ENCODE data around the gene UBALD1. TPM values are rescaled to one million over a fixed set of nuclear protein-coding genes. Genes with fewer than 3 reads are reported as not detected.

Gene UBALD1
- total and polyA plus RNA-seq, 12 donors = 3.7 to 92.7 (median 18.9) TPM

DNA sequence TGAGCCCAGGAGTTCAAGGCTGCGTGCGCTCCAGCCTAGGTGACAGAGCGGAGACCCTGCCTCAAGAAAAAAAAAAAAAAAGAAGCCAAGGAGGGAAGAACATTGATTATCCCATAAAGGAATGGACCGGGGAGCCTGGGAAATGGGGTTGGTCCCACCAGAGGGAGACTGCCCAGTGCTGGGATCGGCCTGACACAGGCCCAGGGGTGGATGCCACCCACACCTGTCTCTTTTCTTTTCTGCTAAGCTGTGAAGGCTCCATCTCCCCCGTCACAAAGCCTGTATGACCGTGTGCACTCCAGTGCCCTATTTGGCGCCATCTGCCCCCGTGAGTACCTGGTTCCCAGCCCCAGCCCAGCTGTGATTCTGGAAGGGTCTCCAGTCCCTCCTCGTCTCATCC, 15.7 kb downstream of the UBALD1 start:
- Histone ChIP-seq H3K4me1 (replicated peaks in 1 of 2) (peaks cover 0 to 11% of the 10 kb centered on the region in 2 donors), H3K36me3 (replicated peaks in 1 of 2) (no peaks in the 10 kb centered on the region), H3K27ac (no peak overlapping the region), H3K4me3 (no peak overlapping the region), H3K27me3 (no peaks in the 10 kb centered on the region), H3K9me3 (replicated peaks in 1 of 3) (no peaks in the 10 kb centered on the region)
- DNase-seq = no peak
- 85 to 93% (median 90%) methylated on average over 10 of the region's 10 CpGs for WGBS, 4 donors
- intact Hi-C loops (cut with DNase I) = no loop called here
- TF ChIP-seq, protein P1, sequence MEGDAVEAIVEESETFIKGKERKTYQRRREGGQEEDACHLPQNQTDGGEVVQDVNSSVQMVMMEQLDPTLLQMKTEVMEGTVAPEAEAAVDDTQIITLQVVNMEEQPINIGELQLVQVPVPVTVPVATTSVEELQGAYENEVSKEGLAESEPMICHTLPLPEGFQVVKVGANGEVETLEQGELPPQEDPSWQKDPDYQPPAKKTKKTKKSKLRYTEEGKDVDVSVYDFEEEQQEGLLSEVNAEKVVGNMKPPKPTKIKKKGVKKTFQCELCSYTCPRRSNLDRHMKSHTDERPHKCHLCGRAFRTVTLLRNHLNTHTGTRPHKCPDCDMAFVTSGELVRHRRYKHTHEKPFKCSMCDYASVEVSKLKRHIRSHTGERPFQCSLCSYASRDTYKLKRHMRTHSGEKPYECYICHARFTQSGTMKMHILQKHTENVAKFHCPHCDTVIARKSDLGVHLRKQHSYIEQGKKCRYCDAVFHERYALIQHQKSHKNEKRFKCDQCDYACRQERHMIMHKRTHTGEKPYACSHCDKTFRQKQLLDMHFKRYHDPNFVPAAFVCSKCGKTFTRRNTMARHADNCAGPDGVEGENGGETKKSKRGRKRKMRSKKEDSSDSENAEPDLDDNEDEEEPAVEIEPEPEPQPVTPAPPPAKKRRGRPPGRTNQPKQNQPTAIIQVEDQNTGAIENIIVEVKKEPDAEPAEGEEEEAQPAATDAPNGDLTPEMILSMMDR (IDR thresholded peaks at IDR 0.05) = no peak
- TF ChIP-seq POLR2A (IDR thresholded peaks at IDR 0.05) = no peak

DNA sequence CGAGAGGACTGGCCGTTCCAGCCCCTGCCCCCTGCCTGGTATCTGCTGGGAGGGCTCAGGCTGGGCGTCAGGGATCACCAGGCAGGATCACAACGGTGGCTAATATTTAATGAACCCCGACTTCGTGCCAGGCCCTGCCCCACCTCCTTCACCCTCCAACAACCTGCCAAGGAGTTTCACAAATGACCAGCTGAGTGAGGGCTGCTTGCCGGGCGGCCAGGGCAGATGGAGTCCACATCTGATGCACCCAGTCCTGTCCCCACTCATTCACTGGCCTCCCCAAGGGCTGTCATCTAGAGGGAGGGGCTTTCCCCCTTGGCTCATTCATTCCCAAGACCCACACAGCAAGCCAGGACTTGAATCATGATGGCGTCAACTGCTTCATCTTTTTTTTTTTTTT, 17.5 kb downstream of the UBALD1 start:
- H3K4me3 ChIP-seq = no peak overlapping the region

DNA sequence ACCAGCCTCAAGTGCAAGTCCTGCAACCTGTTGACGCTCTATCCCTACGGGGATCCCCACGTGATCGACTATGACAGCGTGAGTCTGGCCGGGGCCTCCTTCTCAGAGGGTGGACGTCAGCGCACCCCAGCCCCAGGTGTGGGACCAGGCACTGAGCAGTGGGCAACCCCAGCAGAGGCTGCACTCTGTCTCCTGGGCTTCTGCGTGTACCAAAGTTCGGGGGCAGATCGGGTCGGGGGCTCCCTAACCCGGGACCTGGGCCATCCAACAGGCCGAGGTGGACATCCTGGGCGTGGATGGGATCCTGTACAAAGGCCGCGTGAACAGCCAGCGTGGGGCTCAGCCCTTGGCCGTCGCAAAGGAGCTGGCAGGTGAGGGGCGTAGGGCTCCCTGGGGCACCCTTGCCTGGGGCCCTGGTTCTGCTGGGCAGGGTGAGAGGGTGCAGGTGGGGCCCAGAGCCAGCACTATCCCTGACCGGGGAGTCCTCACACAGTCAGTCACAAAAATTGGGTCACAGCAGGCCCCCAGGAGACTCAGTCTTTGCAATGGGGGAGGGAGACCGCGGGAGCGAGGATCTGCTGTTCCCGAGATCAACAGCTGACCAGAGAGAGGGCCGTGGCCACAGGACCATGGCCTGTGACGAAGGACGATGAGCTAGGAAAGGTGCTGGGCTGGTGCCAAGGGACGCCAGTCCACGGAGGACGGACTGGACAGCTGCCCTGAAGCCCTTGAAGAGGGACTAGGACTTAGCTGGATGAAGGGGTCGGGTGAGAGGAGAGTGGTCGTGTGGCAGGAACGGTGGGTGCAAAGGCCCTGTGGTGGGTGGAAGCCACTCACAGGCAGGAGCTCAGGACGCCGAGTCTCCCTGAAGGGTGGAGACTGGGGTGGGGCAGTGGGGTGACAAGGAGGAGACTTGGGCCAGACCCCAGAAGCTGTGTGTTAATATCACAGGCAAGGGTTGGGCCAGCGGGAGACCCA, 20.0 kb downstream of the UBALD1 start:
- WGBS, 4 donors = 82 to 92% (median 87%) methylated on average over 28 to 38 of the region's 38 CpGs
- no peaks in the 10 kb centered on the region for H3K36me3 ChIP-seq (replicated peaks in 1 of 2)
- intact Hi-C loops (cut with DNase I) = no loop called here

More for the DNA sequence above, 17.5 kb downstream of the UBALD1 start:
- Histone ChIP-seq H3K9me3 (replicated peaks in 1 of 3) (no peaks in the 10 kb centered on the region), H3K27ac (no peak overlapping the region), H3K36me3 (replicated peaks in 1 of 2) (no peaks in the 10 kb centered on the region), H3K27me3 (no peaks in the 10 kb centered on the region), H3K4me1 (replicated peaks in 1 of 2) (peaks cover 0 to 11% of the 10 kb centered on the region in 2 donors)
- no peak for DNase-seq
- TF ChIP-seq, protein P1 (IDR thresholded peaks at IDR 0.05) = no peak
- no peak for TF ChIP-seq POLR2A (IDR thresholded peaks at IDR 0.05)
- WGBS, 4 donors = 61 to 77% (median 68%) methylated on average over 5 to 9 of the region's 9 CpGs
- intact Hi-C loops (cut with DNase I) = no loop called here

DNA sequence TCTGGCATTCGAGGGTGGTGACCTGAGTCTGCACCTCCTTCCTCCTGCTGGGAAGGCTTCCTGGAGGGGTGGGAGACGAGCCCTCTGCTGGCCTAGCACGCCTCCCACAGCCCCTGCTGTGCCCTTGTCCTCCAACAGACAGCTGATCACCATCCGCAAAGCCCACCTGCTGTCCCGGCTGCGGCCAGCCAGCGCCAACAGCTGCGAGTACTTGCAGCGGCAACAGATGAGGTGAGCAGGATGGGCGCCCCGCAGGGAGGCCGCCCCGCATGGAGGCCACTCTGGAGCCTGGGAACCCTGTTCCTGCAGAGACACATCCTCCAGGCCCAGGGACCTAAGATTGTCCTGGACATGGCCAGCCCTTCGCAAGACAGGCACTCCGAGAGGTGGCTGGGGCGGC, 21.6 kb downstream of the UBALD1 start:
- Histone ChIP-seq H3K27ac (no peak overlapping the region), H3K36me3 (replicated peaks in 1 of 2) (no peaks in the 10 kb centered on the region), H3K9me3 (replicated peaks in 1 of 3) (no peaks in the 10 kb centered on the region), H3K27me3 (no peaks in the 10 kb centered on the region), H3K4me1 (replicated peaks in 1 of 2) (no peaks in the 10 kb centered on the region), H3K4me3 (no peak overlapping the region)
- intact Hi-C loops (cut with DNase I) = no loop called here
- DNase-seq = no peak
- 70 to 76% (median 75%) methylated on average over 13 to 16 of the region's 16 CpGs for WGBS, 4 donors
- no peak for TF ChIP-seq POLR2A (IDR thresholded peaks at IDR 0.05)
- TF ChIP-seq, protein P1 (IDR thresholded peaks at IDR 0.05) = no peak

More for the DNA sequence above, 20.0 kb downstream of the UBALD1 start:
- Histone ChIP-seq H3K9me3 (replicated peaks in 1 of 3) (no peaks in the 10 kb centered on the region), H3K4me1 (replicated peaks in 1 of 2) (no peaks in the 10 kb centered on the region), H3K27me3 (no peaks in the 10 kb centered on the region), H3K4me3 (no peak overlapping the region), H3K27ac (no peak overlapping the region)
- DNase-seq = no peak
- TF ChIP-seq, protein P1 (IDR thresholded peaks at IDR 0.05) = no peak
- no peak for TF ChIP-seq POLR2A (IDR thresholded peaks at IDR 0.05)
